ENCODE measurements around the gene DBP.

The DBP gene

DNA sequence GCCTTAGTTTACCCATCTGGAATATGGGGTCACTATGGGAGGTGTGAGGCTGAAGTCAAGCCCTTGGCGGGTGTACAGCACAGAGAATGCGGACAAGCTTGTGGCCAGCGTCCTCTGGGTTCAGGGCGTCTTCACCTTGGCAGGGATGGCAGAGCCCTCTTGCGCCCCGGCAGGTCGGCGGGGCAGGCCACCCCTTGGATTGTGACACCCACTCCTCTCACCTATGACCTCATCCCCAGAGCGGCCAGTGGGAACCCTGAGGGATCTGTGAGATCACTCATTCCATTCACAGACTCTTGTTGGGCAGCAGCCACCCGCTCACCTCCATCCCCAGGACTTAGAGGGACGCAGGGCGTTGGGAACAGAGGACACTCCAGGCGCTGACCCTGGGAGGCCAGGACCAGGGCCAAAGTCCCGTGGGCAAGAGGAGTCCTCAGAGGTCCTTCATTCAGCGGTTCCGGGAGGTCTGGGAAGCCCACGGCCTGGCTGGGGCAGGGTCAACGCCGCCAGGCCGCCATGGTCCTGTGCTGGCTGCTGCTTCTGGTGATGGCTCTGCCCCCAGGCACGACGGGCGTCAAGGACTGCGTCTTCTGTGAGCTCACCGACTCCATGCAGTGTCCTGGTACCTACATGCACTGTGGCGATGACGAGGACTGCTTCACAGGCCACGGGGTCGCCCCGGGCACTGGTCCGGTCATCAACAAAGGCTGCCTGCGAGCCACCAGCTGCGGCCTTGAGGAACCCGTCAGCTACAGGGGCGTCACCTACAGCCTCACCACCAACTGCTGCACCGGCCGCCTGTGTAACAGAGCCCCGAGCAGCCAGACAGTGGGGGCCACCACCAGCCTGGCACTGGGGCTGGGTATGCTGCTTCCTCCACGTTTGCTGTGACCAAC lies 30.5 kb downstream of the DBP start, which contains the start of gene SPACA4:
TSS of gene SPACA4 (plus strand) at position 280 of the 896 bp plus-strand sequence. CDS start at position 517, 237 bp downstream.
- TF ChIP-seq, protein P1, sequence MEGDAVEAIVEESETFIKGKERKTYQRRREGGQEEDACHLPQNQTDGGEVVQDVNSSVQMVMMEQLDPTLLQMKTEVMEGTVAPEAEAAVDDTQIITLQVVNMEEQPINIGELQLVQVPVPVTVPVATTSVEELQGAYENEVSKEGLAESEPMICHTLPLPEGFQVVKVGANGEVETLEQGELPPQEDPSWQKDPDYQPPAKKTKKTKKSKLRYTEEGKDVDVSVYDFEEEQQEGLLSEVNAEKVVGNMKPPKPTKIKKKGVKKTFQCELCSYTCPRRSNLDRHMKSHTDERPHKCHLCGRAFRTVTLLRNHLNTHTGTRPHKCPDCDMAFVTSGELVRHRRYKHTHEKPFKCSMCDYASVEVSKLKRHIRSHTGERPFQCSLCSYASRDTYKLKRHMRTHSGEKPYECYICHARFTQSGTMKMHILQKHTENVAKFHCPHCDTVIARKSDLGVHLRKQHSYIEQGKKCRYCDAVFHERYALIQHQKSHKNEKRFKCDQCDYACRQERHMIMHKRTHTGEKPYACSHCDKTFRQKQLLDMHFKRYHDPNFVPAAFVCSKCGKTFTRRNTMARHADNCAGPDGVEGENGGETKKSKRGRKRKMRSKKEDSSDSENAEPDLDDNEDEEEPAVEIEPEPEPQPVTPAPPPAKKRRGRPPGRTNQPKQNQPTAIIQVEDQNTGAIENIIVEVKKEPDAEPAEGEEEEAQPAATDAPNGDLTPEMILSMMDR (IDR thresholded peaks at IDR 0.05; ENCODE audit: low read length, missing control alignments) = no peak
- no peak for DNase-seq (ENCODE audit: low read depth)
- no peak within 1 kb of the TSS for H3K4me3 ChIP-seq (replicated peaks; ENCODE audit: low read depth, low read length)

DNA sequence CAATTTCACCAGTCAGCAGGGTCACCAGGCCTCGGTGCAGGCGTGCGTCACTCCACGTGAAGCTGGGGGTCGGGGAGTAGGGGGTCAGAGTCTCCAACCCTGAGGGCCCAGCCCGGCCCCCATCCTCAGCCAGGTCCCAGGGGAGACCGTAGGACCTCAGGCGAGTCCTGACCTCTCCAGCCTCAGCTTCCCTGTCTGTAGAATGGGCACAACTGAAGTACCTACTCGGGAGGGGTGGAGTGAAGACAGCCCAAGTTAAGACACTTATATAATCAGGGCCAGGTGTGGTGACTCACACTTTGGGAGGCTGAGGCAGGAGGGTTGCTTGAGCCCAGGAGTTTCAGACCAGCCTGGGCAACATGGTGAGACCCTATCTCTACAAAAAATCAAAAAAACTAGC lies 33.3 kb downstream of the DBP start:
- TF ChIP-seq, protein P1 (IDR thresholded peaks at IDR 0.05; ENCODE audit: low read length, missing control alignments) = no peak

DNA sequence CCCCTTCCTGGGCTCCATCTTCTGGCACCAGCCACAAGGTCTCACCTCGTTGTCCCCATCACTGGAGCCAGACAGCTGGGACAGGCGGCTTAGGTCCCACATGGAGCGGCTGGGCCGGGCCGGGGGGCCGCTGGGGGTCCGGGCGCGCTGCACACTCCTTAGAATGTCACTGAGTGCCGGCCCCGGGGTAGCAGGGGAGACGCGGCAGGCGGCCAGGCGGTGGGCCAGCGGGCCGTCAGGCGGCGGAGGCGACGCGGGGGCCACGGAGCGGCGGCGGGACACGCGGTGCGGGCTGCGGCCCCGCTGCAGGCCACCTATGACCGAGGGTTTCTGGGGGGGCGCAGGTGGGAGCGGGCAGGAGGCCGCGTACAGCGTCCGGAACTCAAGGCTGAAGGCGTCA lies 33.7 kb downstream of the DBP start:
- no peak for DNase-seq (ENCODE audit: low read depth)
- TF ChIP-seq, protein P1 (IDR thresholded peaks at IDR 0.05; ENCODE audit: low read length, missing control alignments) = no peak
- H3K4me3 ChIP-seq (replicated peaks; ENCODE audit: low read depth, low read length) = no peak overlapping the region

More for the DNA sequence above, 33.3 kb downstream of the DBP start:
- DNase-seq (ENCODE audit: low read depth) = no peak
- no peak overlapping the region for H3K4me3 ChIP-seq (replicated peaks; ENCODE audit: low read depth, low read length)

DNA sequence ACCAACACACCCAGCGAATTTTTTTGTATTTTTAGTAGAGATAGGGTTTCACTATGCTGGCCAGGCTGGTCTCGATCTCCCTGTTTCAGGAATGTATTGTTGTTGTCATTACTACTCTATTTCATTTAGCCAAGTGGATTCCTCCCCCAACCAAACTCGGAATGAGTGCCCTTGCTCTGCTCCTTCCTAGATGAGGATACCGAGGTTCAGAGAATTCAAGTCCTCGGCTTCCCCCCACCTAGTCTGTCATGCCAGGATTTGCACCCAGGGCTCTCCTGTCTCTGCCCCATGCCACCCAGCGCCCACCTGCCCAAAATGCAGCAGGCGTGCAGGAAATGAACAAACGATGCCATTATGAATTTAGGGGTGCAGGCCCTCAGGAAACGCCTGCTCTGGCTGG lies 34.2 kb downstream of the DBP start:
- TF ChIP-seq, protein P1 (IDR thresholded peaks at IDR 0.05; ENCODE audit: low read length, missing control alignments) = no peak

DNA sequence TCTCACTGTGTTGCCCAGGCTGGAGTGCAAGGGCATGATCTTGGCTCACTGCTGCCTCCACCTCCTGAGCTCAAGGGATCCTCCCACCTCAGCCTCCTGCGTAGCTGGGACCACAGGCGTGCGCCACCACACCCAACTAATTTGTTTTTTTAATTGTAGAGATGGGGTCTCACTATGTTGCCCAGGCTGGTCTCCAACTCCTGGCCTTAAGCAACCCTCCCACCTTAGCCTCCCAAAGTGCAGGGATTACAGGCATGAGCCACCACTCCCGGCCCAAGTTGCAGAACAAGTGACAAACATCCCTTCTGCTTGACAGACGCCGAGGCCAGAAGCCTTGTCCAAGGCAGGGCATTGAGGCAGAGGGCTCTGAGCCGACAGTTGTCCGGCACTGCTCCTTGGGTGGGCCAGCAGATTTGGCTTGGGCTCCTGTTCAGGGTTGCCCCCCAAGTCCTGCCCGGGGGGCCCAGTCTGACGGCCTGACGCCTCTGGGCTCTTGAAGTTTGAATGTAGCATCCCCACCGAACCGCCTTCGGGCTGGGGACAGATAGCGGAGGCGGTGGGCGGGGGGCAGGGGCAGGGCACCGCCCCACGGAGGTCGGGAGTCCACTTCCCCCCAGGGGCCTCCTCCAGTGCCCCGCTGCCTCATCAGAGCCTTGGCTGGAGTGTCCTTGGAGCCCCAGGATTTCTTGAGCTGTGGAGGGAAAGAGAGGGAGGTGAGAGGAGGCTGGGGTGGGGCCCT lies 36.3 kb downstream of the DBP start:
- H3K4me3 ChIP-seq (replicated peaks; ENCODE audit: low read depth, low read length) = no peak overlapping the region
- no peak for DNase-seq (ENCODE audit: low read depth)
- TF ChIP-seq, protein P1 (IDR thresholded peaks at IDR 0.05; ENCODE audit: low read length, missing control alignments) = no peak

More for the DNA sequence above, 34.2 kb downstream of the DBP start:
- no peak overlapping the region for H3K4me3 ChIP-seq (replicated peaks; ENCODE audit: low read depth, low read length)
- DNase-seq (ENCODE audit: low read depth) = no peak

DNA sequence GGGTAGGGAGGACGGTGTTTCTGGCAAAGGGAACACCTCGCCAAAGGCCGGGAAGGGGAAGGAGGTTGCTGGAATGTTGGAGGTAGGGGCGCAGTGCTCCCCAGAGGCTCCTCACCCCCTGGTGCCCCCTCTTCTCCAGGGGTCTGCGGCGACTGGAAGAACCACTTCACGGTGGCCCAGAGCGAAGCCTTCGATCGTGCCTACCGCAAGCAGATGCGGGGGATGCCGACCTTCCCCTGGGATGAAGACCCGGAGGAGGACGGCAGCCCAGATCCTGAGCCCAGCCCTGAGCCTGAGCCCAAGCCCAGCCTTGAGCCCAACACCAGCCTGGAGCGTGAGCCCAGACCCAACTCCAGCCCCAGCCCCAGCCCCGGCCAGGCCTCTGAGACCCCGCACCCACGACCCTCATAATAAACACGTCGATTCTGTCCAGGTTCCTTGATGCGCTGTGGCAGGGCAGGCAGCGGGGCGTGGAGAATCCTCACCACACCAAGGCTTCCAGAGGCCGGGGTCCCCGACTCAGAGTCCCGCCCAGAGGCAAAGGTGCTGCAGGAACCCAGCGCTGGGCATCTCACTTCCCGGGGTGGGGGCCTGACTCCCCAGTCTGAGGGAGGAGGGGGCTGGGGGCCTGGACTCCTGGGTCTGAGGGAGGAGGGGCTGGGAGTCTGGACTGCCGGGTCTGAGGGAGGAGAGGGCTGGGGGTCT lies 38.0 kb downstream of the DBP start:
- TF ChIP-seq, protein P1 (IDR thresholded peaks at IDR 0.05; ENCODE audit: low read length, missing control alignments) = no peak
- no peak overlapping the region for H3K4me3 ChIP-seq (replicated peaks; ENCODE audit: low read depth, low read length)
- no peak for DNase-seq (ENCODE audit: low read depth)
